ENCODE data around the gene MIAT. TPM values are rescaled to one million over a fixed set of nuclear protein-coding genes. Genes with fewer than 3 reads are reported as not detected.

Gene MIAT
- total and polyA plus RNA-seq, 2 of the 8 experiments (the other 6 are each of a cell fraction or from before 2014, with no cell fraction given), result 27.6 to 36.0 TPM

- TF ChIP-seq CHD7 (IDR thresholded peaks at IDR 0.05; ENCODE audit: insufficient replicate concordance, low read length) (peak; percentile 28), RAD21 (IDR thresholded peaks at IDR 0.05 in 1 of 2, conservative IDR thresholded peaks at IDR 0.05 in 1 of 2; ENCODE audit: low read depth in 2 of 2, low read length in 2 of 2) (peak in 1 of 2 experiments; percentile 11; a peak in 1 of 4 replicates), RXRA (IDR thresholded peaks at IDR 0.05; ENCODE audit: insufficient read depth, low read depth, low read length) (no peak), CTBP2 (IDR thresholded peaks at IDR 0.05; ENCODE audit: borderline replicate concordance, insufficient read depth, insufficient read length, low read length) (peak; percentile 95), POLR2AphosphoS5 (IDR thresholded peaks at IDR 0.05; ENCODE audit: low read depth, low read length) (no peak; the same call in 1 of the 2 replicates), GTF2F1 (IDR thresholded peaks at IDR 0.05; ENCODE audit: borderline replicate concordance, low read depth, low read length) (0 out of 2 replicates have a peak, but pooled peaks have one; percentile 18), PHF8 (conservative IDR thresholded peaks at IDR 0.05; ENCODE audit: low read depth, low read length) (no peak), KDM1A (IDR thresholded peaks at IDR 0.05; ENCODE audit: borderline replicate concordance, low read length) (peak; percentile 78; the same call in 1 of the 2 replicates), TAF7 (optimal IDR thresholded peaks at IDR 0.05; ENCODE audit: borderline replicate concordance, low read depth, low read length) (peak; percentile 80), CEBPB (IDR thresholded peaks at IDR 0.05; ENCODE audit: low read depth, low read length) (0 out of 2 replicates have a peak, but pooled peaks have one; percentile 9)
These were observed 9.3 kb upstream of the MIAT start (continued) for GRCh38 chr22:26648011-26648497.

All from H1 (cell line).